ENCODE measurements around the gene PPT1.

PPT1 gene

GRCh38 chr1:40096977-40097782 lies at the start of gene PPT1:
Gene PPT1, minus strand, starts transcription at chr1:40097252. Its CDS starts 14 bp downstream, at chr1:40097238.
- DNase-seq (ENCODE audit: low read depth): peak; percentile 53

- peak; percentile 50 for DNase-seq (ENCODE audit: low read depth)
Observed at GRCh38 chr1:40143891-40144575, 47.0 kb upstream of the PPT1 start.

GRCh38 chr1:40141878-40142535 lies 45.0 kb upstream of the PPT1 start:
- DNase-seq (ENCODE audit: low read depth): no peak

GRCh38 chr1:40140211-40140973 lies 43.3 kb upstream of the PPT1 start:
- no peak for DNase-seq (ENCODE audit: low read depth)

GRCh38 chr1:40133839-40134238 lies 36.8 kb upstream of the PPT1 start:
- DNase-seq (ENCODE audit: low read depth): no peak

GRCh38 chr1:40133312-40133665 lies 36.2 kb upstream of the PPT1 start:
- DNase-seq (ENCODE audit: low read depth): no peak

GRCh38 chr1:40132383-40133311 lies 35.6 kb upstream of the PPT1 start:
- no peak for DNase-seq (ENCODE audit: low read depth)

- no peak for DNase-seq (ENCODE audit: low read depth)
Observed at GRCh38 chr1:40130892-40131291, 33.8 kb upstream of the PPT1 start.

GRCh38 chr1:40122855-40123254 lies 25.8 kb upstream of the PPT1 start:
- no peak for DNase-seq (ENCODE audit: low read depth)

- no peak for DNase-seq (ENCODE audit: low read depth)
Observed at GRCh38 chr1:40120128-40120527, 23.1 kb upstream of the PPT1 start.

- no peak for DNase-seq (ENCODE audit: low read depth)
Observed at GRCh38 chr1:40114400-40114799, 17.3 kb upstream of the PPT1 start.

GRCh38 chr1:40110389-40110788 lies 13.3 kb upstream of the PPT1 start:
- no peak for DNase-seq (ENCODE audit: low read depth)

- no peak for DNase-seq (ENCODE audit: low read depth)
Observed at GRCh38 chr1:40107290-40107959, 10.4 kb upstream of the PPT1 start.

GRCh38 chr1:40105028-40105427 lies 8.0 kb upstream of the PPT1 start:
- DNase-seq (ENCODE audit: low read depth): no peak

GRCh38 chr1:40102896-40103295 lies 5.8 kb upstream of the PPT1 start:
- no peak for DNase-seq (ENCODE audit: low read depth)

GRCh38 chr1:40102038-40102437 lies 5.0 kb upstream of the PPT1 start:
- no peak for DNase-seq (ENCODE audit: low read depth)

GRCh38 chr1:40096646-40096976 lies 441 bp downstream of the PPT1 start:
- no peak for DNase-seq (ENCODE audit: low read depth)

GRCh38 chr1:40095806-40096205 lies 1.2 kb downstream of the PPT1 start:
- no peak for DNase-seq (ENCODE audit: low read depth)

- DNase-seq (ENCODE audit: low read depth): no peak
Observed at GRCh38 chr1:40094466-40095110, 2.5 kb downstream of the PPT1 start.
